Tongue (tissue), 2 donors: ENCODE measurements around the gene LTC4S. TPM values are rescaled to one million over a fixed set of nuclear protein-coding genes. Genes with fewer than 3 reads are reported as not detected.
"Not testable (repeated sequence)": the region's sequence is repeated elsewhere in the genome, so short reads cannot be mapped to it uniquely, and the experiment has no call there.

Experiments
- DNase-seq: peaks from one replicate; pipeline ENCODE4 v3.0.0-alpha.2; 2015
- total RNA-seq: library from RNA; depleted of rRNA; stranded (reverse); fragments of >200 nt; gene quantifications from one replicate; pipeline ENCODE4 v1.2.3, GENCODE V29; 2014

LTC4S gene
- total RNA-seq, 1 donor from 2014 or later: not detected

DNA sequence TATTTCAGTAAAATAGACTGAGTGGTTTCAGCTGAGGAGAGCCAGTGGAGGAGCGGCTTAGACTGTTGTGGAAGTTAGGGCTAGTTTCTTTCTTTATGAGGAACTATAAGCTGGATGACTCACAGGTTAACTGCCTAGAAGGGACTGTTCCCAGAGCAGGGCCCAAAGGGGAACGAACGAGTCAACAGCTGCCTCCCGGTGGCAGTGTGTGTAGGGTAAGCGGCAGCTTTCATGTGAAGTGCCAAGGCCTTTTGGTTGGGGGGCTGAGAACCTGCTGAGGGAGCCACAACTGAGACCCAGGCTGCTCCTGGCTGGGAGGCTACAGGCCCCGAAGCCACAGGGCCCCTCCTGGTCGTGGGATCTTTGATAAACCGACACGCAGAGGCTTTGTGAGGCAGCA, 33.9 kb downstream of the LTC4S start:
- DNase-seq: peak; percentile 31

DNA sequence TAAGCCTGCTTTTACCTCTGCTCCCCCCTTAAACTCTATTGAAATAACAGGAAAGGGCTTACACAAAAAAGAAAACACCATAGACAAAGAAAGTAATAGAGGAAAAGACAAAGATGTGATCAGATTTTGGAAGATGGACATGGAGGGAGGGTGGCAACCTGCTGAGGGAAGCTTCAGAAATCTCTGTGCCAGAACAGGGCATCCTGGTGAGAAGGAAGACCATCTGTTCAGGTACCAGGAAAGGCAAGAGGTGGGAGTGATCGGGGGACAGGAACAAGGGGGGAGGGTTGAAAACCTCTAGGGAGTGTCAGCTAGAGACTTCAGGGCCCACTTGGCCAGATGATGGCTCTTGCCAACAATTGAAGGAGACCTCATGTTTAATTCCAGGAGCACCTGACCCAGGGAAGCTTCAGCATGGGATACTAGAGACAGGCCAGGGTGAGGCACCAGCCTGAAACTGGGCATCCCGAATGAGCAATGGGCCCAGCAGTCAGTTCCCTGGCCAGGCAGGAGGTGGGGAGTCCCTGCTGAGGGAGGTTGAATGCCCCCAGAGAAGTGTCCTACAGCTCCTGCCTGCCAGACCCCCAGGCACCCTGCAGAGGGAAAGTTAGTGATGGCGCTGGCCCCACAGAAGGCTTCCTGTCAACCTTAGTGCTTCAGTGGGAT, 35.1 kb downstream of the LTC4S start:
- no peak for DNase-seq

DNA sequence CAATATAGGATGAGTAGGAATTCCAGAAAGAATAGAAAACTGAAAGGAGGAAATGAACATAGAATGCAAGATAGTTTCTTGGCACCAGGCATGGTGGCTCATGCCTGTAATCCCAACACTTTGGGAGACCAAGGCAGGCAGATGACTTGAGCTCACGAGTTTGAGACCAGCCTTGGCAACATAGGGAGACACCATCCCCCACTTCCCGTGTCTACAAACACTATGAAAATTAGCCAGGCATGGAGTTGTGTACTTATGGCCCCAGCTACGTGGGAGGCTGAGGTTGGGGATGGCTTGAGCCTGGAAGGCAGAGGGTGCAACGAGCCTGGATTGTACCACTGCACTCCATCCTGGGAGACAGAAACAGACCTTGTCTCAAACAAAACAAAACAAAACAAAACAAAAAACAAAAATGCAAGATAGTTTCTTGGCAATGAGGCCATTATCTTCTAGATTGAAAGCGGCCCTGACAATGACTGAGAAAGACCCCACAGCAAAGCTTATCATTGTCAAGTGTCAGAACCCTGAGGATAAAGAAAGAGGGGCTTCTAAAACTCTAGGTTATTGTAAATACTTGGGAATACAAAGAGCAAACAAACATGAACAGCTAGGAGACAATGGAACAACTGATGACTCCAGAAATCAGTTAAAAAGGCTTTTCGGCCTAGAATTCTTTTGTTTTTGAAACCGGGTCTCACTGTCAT, 36.1 kb downstream of the LTC4S start:
- no peak for DNase-seq

DNA sequence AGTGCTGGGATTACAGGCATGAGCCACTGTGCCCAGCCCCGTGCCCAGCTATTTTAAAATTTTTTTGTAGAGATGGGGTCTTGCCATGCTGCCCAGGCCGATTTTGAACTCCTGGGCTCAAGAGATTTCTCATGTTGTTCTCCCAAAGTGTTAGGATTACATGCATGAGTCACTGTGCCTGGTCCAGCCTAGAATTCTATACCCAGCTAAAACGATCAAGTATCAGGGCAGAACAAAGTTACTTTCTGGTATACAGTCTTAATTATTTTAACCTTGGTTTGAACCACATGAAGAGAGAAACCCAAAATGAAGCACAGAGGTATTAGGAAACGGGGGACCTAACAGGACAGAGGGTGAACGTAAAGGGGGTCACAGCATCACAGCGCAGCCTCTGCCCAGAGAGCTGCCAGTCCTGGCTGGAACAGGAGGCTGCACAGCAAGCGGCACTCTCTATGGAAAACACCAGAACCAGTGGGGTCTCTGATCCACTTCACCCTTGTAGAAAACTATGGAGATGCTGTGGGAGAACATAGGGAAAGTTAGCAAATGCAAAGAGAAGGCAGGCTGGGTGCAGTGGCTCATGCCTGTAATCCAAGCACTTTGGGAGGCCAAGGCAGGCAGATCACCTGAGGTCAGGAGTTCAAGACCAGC, 37.2 kb downstream of the LTC4S start:
- DNase-seq: no peak

DNA sequence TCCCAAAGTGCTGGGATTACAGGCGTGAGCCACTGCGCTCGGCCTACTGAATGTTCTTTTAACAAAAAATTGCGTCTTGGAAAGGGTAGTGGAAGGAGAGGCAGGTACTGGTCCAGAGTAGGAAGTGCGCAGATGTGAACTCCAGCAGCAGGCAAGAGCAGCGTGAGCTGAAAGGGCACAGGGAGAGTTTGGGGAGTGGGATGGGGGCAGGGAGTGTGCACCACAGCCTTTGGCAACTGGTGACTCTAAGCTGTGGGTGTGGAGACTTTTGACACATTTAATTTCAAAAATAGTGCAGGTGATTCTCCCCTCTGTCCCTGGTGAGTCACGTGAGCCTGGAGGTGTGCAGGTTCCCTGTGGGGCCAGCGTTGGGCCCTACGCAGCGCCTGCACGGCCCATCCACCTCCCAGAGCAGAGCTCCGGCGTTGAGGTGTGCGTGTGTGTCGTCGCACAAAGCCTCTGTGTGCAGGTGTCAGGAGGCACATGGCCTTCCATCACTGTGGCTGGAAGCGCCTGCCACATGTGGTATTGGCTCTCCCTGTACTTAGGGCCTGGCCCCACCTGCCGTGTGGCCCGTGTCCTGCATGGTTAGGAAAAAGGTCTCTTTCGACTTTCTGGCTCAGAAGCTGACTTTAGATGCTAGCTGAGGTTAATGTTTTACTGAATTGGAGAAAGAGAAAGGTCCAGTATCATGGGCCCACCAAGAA, 38.4 kb downstream of the LTC4S start:
- no peak for DNase-seq

DNA sequence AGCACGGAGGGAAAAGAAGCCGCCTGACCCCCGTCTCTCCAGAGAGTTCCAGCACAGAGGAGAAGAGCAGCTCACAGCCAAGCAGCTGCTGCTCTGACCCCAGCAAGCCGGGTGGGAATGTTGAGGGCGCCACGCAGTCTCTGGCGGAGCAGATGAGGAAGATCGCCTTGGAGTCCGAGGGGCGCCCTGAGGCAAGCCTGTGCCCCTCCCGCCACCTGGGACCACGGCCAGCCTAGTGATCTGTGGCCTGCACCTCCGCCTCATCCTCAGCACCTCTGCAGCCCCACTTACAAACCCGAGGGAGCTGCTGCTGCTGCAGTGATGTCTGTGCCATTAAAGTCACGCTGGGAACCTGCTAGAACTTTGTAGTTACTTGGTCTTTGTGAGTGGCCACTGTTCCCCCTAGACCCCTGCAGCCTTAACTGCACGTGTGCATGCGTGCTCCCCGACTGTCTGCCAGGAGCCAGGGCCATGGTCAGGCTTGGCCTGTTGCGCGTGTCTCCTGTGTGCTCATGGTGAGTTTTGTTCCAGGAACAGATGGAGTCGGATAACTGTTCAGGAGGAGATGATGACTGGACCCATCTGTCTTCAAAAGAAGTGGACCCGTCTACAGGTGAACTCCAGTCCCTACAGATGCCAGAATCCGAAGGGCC, 39.4 kb downstream of the LTC4S start:
- DNase-seq: no peak

DNA sequence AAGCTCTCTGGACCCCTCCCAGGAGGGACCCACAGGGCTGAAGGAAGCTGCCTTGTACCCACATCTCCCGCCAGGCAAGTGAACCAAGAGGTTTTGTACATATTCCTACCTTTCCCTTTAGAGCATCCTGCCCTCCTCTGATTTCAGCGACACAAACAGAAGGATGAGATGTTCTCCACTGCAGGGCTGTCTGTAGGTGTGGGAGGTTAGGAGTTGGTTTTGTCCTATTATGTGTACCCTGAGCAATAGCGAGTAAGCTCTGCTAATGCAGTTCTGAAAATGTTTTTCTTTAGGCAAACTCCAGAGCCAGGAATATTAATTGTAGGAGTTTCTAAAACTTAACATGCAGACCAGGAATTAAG, 39.9 kb downstream of the LTC4S start:
- no peak for DNase-seq

DNA sequence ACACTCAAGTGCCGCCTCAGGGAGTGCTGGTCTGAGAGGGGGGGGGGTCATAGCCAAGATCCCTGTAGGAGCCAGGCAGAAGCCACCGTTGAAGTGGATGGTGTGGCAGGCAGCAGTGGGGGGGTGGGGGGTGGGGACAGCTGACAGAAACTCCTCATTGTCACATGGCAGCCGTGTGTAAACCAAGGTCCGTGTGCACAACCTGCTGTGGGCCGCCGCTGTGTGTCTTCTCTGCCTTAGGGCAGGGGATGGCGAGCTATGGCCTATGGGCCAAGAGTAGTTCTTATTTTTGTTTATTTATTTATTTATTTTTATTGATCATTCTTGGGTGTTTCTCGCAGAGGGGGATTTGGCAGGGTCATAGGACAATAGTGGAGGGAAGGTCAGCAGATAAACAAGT, 40.3 kb downstream of the LTC4S start:
- no peak for DNase-seq

DNA sequence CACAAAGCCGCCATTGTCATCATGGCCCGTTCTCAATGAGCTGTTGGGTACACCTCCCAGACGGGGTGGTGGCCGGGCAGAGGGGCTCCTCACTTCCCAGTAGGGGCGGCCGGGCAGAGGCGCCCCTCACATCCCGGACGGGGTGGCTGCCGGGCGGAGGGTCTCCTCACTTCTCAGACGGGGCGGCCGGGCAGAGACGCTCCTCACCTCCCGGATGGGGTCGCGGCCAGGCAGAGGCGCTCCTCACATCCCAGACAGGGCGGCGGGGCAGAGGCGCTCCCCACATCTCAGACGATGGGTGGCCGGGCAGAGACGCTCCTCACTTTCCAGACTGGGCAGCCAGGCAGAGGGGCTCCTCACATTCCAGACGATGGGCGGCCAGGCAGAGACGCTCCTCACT, 41.1 kb downstream of the LTC4S start:
- DNase-seq: not testable (repeated sequence)

DNA sequence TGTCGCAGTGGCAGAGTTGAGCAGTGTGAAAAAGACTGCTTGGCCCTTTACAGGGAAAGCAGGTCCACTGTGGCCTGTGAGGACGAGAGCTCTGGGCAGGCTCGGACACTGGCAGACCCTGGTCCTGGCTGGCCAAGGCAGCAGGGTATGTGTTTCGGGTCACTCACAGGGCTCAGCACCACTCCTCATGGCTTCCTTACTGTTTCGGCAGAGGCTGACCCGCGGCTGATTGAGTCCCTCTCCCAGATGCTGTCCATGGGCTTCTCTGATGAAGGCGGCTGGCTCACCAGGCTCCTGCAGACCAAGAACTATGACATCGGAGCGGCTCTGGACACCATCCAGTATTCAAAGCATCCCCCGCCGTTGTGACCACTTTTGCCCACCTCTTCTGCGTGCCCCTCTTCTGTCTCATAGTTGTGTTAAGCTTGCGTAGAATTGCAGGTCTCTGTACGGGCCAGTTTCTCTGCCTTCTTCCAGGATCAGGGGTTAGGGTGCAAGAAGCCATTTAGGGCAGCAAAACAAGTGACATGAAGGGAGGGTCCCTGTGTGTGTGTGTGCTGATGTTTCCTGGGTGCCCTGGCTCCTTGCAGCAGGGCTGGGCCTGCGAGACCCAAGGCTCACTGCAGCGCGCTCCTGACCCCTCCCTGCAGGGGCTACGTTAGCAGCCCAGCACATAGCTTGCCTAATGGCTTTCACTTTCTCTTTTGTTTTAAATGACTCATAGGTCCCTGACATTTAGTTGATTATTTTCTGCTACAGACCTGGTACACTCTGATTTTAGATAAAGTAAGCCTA, 42.6 kb downstream of the LTC4S start:
- DNase-seq: no peak

DNA sequence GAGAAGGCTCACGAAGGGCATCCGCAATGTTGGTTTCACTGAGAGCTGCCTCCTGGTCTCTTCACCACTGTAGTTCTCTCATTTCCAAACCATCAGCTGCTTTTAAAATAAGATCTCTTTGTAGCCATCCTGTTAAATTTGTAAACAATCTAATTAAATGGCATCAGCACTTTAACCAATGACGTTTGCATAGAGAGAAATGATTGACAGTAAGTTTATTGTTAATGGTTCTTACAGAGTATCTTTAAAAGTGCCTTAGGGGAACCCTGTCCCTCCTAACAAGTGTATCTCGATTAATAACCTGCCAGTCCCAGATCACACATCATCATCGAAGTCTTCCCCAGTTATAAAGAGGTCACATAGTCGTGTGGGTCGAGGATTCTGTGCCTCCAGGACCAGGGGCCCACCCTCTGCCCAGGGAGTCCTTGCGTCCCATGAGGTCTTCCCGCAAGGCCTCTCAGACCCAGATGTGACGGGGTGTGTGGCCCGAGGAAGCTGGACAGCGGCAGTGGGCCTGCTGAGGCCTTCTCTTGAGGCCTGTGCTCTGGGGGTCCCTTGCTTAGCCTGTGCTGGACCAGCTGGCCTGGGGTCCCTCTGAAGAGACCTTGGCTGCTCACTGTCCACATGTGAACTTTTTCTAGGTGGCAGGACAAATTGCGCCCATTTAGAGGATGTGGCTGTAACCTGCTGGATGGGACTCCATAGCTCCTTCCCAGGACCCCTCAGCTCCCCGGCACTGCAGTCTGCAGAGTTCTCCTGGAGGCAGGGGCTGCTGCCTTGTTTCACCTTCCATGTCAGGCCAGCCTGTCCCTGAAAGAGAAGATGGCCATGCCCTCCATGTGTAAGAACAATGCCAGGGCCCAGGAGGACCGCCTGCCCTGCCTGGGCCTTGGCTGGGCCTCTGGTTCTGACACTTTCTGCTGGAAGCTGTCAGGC, 43.6 kb downstream of the LTC4S start:
- no peak for DNase-seq

DNA sequence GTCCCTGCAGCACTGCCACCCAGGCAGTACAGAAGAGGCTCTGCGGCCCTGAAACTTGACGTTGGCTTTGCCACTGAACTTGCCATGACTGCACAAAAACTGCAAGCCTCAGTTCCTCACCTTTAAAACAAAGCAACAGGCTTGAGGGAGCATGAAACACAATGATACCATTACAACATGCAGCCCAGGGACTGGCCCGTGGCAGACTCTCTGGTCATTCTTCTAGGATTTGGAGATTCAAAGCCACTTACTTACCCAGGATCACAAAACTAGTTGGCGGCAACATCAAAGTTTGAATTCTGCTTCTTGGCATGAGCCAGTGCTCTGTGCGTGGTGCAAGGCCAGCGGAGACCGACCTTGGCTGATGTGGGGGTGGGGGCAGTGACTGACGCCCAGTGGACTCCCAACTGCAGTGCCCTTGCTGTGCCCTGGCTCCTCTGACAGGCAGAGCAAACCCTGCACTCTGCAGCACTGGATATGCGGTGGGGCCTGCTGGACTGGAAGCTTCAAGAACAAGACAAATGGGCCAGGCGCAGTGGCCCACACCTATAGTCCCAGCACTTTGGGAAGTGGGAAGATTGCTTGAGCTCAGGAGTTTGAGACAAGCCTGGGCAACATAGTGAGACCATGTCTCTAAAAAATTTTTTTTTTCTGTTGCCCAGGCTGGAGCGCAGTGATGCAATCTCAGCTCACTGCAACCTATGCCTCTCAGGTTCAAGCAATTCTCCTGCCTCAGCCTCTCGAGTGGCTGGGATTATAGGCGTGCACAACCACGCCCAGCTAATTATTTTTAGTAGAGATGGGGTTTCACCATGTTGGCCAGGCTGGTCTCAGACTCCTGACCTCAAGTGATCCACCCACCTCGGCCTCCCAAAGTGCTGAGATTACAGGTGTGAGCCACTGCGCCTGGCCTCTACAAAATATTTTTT, 45.8 kb downstream of the LTC4S start:
- DNase-seq: no peak

DNA sequence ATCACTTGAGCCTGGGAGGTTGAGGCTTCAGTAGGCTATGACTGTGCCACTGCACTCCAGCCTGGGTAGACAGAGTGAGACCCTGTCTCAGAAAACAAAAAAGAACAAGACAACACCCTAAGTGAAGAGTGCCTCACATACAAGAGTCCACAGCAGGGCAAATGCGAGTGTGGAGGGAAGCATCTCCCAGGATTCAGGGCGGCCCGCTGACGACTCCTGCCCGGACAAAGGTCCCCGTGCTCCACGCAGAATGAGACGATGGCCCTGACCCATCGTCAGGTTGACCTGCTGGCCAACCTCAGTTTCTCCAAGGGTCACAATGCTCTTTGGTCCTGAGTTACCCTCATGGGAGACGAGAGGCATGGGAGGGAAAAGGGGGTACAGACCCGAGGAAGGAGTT, 46.5 kb downstream of the LTC4S start:
- no peak for DNase-seq

DNA sequence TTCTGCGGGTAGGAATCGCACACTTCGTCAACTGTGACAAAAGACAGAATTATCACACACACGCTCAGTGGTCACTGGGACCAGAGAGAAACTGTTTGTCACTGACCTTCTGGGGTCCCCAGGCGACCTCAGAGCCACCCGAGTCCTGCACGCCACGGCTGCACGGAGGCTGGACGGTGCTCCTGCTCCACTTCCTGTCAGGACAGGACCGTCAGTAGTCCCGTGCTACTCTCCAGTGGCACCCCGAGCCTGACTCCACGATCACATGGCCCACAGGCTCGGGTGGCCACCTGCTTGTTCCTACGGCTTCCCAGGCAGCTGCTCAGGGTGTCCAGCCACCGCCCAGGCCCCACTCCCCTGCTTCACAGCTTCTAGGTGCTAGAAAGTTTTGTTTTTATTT, 47.0 kb downstream of the LTC4S start:
- DNase-seq: no peak

DNA sequence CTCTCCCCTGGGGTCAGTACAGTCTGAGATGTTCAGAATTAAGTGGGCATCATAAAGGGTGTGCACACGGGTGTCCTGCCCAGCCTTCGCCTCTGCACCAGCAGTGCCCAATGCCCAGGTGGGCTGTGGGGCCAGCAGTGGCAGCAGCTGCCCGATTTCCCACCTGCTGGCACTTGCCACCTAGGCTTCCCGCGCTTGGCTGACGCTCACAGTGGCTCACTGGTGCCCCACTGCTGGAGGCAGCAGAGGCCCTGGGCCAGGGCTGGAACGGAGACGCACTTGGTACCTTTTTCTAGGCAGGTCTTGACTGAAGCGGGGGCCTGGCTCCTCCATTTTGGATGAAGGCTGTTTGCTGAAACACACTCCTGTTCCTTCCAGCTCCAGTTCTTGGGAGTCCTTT, 47.8 kb downstream of the LTC4S start:
- DNase-seq: no peak
